HG03025 (cell line): Measurements from ENCODE around the gene MATCAP1.

Experiments used
- ATAC-seq: cut with Tn5 transposase; IDR thresholded peaks from one replicate; pipeline ENCODE4 v1.9.1; 2021; ENCODE audit warnings: mild to moderate bottlenecking, moderate library complexity; ENCODE audit not compliant: unreplicated experiment, low FRiP score

MATCAP1 gene

GRCh38 chr16:67174706-67175231 is 9.0 kb downstream of the MATCAP1 start:
- ATAC-seq = no peak

- no peak for ATAC-seq
Observed at GRCh38 chr16:67173808-67174705, 9.7 kb downstream of the MATCAP1 start.

GRCh38 chr16:67173323-67173722 is 10.4 kb downstream of the MATCAP1 start:
- no peak for ATAC-seq

- no peak for ATAC-seq
Observed at GRCh38 chr16:67170949-67171649, 12.7 kb downstream of the MATCAP1 start.

GRCh38 chr16:67170168-67170948 is 13.4 kb downstream of the MATCAP1 start, which contains the start of gene NOL3:
NOL3 (plus strand) TSS chr16:67170538.
- ATAC-seq = no peak

GRCh38 chr16:67169642-67170167 is 14.1 kb downstream of the MATCAP1 start:
- ATAC-seq = no peak

GRCh38 chr16:67169011-67169451 is 14.7 kb downstream of the MATCAP1 start:
- no peak for ATAC-seq

- ATAC-seq = no peak
Observed at GRCh38 chr16:67167588-67167987, 16.2 kb downstream of the MATCAP1 start.

GRCh38 chr16:67166598-67167168 is 17.1 kb downstream of the MATCAP1 start:
- ATAC-seq = no peak

GRCh38 chr16:67166110-67166547 is 17.6 kb downstream of the MATCAP1 start:
- no peak for ATAC-seq

- no peak for ATAC-seq
Observed at GRCh38 chr16:67165121-67166078, 18.4 kb downstream of the MATCAP1 start.

GRCh38 chr16:67164599-67165061 is 19.1 kb downstream of the MATCAP1 start, which contains the start of gene HSF4:
HSF4 (plus strand) TSS chr16:67164745; CDS start chr16:67164812, 67 bp downstream.
- ATAC-seq = no peak

GRCh38 chr16:67163999-67164558 is 19.7 kb downstream of the MATCAP1 start:
- no peak for ATAC-seq

GRCh38 chr16:67163164-67163998 is 20.4 kb downstream of the MATCAP1 start:
- ATAC-seq = no peak

GRCh38 chr16:67162506-67163163 is 21.1 kb downstream of the MATCAP1 start:
- ATAC-seq = no peak

- no peak for ATAC-seq
Observed at GRCh38 chr16:67161595-67162058, 22.1 kb downstream of the MATCAP1 start.
